HG03442 (cell line): ENCODE measurements around the gene IFRD1.
"Not testable (repeated sequence)": the region's sequence is repeated elsewhere in the genome, so short reads cannot be mapped to it uniquely, and the experiment has no call there.

Source experiments
- ATAC-seq: cut with Tn5 transposase; IDR thresholded peaks from one replicate; pipeline ENCODE4 v1.9.1; 2021; ENCODE audit warnings: mild to moderate bottlenecking, moderate library complexity; ENCODE audit not compliant: unreplicated experiment

IFRD1 gene

GRCh38 chr7:112515989-112516388, 65.7 kb downstream of the IFRD1 start:
- ATAC-seq: no peak

GRCh38 chr7:112516418-112516817, 66.2 kb downstream of the IFRD1 start:
- ATAC-seq: not testable (repeated sequence)

DNA sequence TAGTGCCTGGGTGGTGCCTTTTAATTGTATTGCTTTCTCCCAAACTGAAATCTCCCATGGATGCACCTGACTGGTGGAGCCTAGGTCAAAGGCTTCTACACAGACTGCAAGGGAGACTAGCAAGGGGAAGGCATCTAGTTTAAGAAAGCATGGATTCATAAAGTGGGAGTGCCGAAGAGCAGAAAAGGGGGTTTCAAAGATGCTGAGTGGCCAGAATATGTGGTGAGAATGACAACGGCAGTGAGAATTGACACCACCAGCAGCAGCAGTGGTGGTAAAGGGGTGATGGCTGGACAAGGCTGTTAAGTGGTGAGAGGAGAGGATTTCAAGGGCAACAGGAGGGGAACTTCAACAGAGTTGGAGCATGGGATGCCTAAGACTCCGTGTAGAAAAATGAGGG, 67.2 kb downstream of the IFRD1 start:
- no peak for ATAC-seq

DNA sequence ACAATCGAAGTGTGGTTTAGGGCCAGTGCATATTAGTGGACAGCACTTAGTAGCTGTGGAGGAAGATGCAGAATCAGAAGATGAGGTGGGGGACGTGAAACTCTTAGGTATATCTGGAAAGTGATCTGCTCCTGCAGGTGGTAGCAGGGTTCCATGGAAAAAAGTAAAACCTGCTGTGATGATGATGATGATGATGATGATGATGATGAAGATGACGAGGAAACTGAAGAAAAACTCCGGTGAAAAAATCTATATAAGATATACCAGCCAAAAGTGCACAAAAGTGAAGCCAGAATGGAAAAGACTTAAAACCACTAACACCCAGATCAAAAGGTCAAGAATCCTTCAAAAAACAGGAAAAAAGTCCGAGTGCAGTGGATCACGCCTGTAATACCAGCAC, 70.5 kb downstream of the IFRD1 start:
- no peak for ATAC-seq

DNA sequence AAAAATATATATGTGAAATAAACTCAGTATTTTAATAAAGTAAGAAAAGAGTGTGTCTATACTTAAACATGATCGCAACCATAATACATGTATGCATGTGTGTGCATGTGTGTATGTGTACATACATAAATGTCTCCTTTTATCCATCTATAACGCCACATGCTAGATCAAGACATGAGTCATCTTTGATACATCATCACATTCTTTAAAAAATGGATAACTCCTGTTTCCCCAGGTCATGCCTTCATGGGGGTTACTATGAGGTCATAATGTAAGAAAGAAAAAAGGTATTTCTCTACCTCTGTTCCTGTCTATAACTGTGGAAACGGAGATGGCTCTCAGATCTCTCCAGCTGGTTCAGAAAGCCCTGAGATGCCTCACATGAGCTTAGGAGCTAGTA, 71.7 kb downstream of the IFRD1 start:
- ATAC-seq: no peak

DNA sequence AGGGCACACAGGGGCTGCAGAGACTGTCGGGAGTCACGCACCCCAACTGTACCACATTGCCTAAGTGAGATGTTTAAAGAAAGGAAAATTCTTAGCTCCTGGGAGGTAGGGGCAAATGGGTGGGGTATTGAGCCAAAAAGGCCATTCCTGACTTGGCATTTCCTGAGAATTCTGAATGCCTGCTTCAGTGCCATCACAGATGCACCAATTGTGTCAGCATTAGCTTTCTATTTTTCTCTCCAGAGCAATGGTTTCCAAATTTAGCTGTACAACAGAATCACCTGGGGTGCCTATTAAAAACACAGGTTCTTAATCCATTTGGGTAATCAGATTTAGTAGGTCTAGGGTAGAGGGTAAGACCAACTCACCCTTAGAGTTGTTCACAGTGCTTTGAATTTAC, 73.6 kb downstream of the IFRD1 start:
- ATAC-seq: no peak
